ENCODE data around the gene MCL1. TPM values are rescaled to one million over a fixed set of nuclear protein-coding genes. Genes with fewer than 3 reads are reported as not detected.

The MCL1 gene
- total and polyA plus RNA-seq, 10 of the 15 experiments (the other 5 are each of a cell fraction or from before 2014, with no cell fraction given) = 18.1 to 148 (median 86.4) TPM

DNA sequence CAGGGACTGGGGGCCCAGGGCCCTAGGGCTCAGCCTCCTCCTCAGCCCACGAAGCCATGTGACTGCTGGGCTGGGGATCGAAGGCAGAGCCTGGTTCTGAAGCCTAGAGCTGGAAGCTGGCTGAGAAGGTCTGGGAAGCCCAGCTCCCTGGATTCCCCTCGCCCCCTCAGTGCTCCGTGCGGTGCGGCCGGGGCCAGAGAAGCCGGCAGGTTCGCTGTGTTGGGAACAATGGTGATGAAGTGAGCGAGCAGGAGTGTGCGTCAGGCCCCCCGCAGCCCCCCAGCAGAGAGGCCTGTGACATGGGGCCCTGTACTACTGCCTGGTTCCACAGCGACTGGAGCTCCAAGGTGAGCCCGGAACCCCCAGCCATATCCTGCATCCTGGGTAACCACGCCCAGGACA lies 21.1 kb downstream of the MCL1 start:
- FAIRE-seq = no peak
- H3K4me3 ChIP-seq = no peak overlapping the region
- H3K79me2 ChIP-seq (ENCODE audit: control insufficient read depth, insufficient read depth, low read length) = peaks cover 14% of the 10 kb centered on the region
- no peak overlapping the region for H2AFZ ChIP-seq (ENCODE audit: control insufficient read depth, low read depth, low read length)
- ChIA-PET RAD21 (ENCODE audit: unreplicated experiment) (interaction anchor here (0.7 to 6.7 kb wide), 4 partner anchors 21 to 208 kb away, joined by 3 to 81 read pairs (median 3); partner anchors contain the start of genes CTSS and MCL1), SMC1A (ENCODE audit: uncharacterized antibody, unreplicated experiment) (interaction anchor here (0.6 to 12.5 kb wide), 4 partner anchors 10 to 246 kb away, joined by 3 to 388 read pairs (median 185); partner anchors contain the start of gene MCL1), CTCF (interaction anchor here (0.7 to 13.7 kb wide), 11 partner anchors 18 to 418 kb away, joined by 3 to 390 read pairs (median 4); partner anchors contain the start of genes GOLPH3L and MCL1), POLR2A (interaction anchor here (0.5 to 1.4 kb wide), 4 partner anchors 10 to 351 kb away, joined by 3 to 9 read pairs (median 4); partner anchors contain the start of gene GOLPH3L)
- H4K20me1 ChIP-seq (ENCODE audit: control insufficient read depth, insufficient read depth) = no peaks in the 10 kb centered on the region
- no peak for DNase-seq (ENCODE audit: low read depth, low spot score)
- no peak overlapping the region for H3K4me2 ChIP-seq (ENCODE audit: control insufficient read depth, insufficient read depth)
- H3K36me3 ChIP-seq (ENCODE audit: control insufficient read depth in 2 of 2, insufficient read depth in 2 of 2, low read length in 1 of 2) = no peaks in the 10 kb centered on the region
- H3K4me1 ChIP-seq (ENCODE audit: control insufficient read depth, insufficient read depth, low read length) = peaks cover 10% of the 10 kb centered on the region
- no peak overlapping the region for H3K9ac ChIP-seq (ENCODE audit: control insufficient read depth, insufficient read depth, low read length)
- in situ Hi-C loops (cut with MboI) (no loop called here), intact Hi-C loops (cut with micrococcal nuclease; ENCODE audit: unreplicated experiment) (no loop called here)
- no peaks in the 10 kb centered on the region for H3K27me3 ChIP-seq (replicated peaks in 1 of 2; ENCODE audit: control insufficient read depth in 2 of 2, insufficient read depth in 2 of 2, low read length in 1 of 2)
- no peak for ATAC-seq
- no TSS peak for BruUV-seq (replicated peaks)
- H3K9me3 ChIP-seq (replicated peaks; ENCODE audit: control insufficient read depth, insufficient read depth, low read length) = no peaks in the 10 kb centered on the region
- TF ChIP-seq POU2F2 (IDR thresholded peaks at IDR 0.05; ENCODE audit: borderline replicate concordance, low read depth, low read length) = no peak
- TF ChIP-seq MEF2A (IDR thresholded peaks at IDR 0.05; ENCODE audit: insufficient read depth, low read depth, low read length) = no peak
- no peak for TF ChIP-seq POLR2AphosphoS5 (IDR thresholded peaks at IDR 0.05; ENCODE audit: low read length)
- TF ChIP-seq, protein P1, sequence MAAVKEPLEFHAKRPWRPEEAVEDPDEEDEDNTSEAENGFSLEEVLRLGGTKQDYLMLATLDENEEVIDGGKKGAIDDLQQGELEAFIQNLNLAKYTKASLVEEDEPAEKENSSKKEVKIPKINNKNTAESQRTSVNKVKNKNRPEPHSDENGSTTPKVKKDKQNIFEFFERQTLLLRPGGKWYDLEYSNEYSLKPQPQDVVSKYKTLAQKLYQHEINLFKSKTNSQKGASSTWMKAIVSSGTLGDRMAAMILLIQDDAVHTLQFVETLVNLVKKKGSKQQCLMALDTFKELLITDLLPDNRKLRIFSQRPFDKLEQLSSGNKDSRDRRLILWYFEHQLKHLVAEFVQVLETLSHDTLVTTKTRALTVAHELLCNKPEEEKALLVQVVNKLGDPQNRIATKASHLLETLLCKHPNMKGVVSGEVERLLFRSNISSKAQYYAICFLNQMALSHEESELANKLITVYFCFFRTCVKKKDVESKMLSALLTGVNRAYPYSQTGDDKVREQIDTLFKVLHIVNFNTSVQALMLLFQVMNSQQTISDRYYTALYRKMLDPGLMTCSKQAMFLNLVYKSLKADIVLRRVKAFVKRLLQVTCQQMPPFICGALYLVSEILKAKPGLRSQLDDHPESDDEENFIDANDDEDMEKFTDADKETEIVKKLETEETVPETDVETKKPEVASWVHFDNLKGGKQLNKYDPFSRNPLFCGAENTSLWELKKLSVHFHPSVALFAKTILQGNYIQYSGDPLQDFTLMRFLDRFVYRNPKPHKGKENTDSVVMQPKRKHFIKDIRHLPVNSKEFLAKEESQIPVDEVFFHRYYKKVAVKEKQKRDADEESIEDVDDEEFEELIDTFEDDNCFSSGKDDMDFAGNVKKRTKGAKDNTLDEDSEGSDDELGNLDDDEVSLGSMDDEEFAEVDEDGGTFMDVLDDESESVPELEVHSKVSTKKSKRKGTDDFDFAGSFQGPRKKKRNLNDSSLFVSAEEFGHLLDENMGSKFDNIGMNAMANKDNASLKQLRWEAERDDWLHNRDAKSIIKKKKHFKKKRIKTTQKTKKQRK (IDR thresholded peaks at IDR 0.05; ENCODE audit: low read depth, low read length) = no peak
- no peak for TF ChIP-seq CBX5 (IDR thresholded peaks at IDR 0.05; ENCODE audit: low read depth)
- TF ChIP-seq SMC3 (IDR thresholded peaks at IDR 0.05; ENCODE audit: borderline replicate concordance, low read length) = no peak
- TF ChIP-seq WRNIP1 (IDR thresholded peaks at IDR 0.05; ENCODE audit: borderline replicate concordance, low read depth, low read length) = no peak
- TF ChIP-seq ZBED1 (IDR thresholded peaks at IDR 0.05; ENCODE audit: borderline replicate concordance) = no peak
- TF ChIP-seq CBFB (IDR thresholded peaks at IDR 0.05; ENCODE audit: low read depth) = no peak
- TF ChIP-seq PAX5 (IDR thresholded peaks at IDR 0.05; ENCODE audit: borderline replicate concordance, low read depth, low read length) = no peak
- no peak for TF ChIP-seq MXI1 (IDR thresholded peaks at IDR 0.05; ENCODE audit: low read depth, low read length)
- TF ChIP-seq, protein P2, sequence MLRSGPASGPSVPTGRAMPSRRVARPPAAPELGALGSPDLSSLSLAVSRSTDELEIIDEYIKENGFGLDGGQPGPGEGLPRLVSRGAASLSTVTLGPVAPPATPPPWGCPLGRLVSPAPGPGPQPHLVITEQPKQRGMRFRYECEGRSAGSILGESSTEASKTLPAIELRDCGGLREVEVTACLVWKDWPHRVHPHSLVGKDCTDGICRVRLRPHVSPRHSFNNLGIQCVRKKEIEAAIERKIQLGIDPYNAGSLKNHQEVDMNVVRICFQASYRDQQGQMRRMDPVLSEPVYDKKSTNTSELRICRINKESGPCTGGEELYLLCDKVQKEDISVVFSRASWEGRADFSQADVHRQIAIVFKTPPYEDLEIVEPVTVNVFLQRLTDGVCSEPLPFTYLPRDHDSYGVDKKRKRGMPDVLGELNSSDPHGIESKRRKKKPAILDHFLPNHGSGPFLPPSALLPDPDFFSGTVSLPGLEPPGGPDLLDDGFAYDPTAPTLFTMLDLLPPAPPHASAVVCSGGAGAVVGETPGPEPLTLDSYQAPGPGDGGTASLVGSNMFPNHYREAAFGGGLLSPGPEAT (IDR thresholded peaks at IDR 0.05; ENCODE audit: low read depth) = no peak
- TF ChIP-seq ESRRA (IDR thresholded peaks at IDR 0.05; ENCODE audit: low read length) = no peak
- no peak for TF ChIP-seq ZSCAN29 (IDR thresholded peaks at IDR 0.05)
- TF ChIP-seq, protein P3, sequence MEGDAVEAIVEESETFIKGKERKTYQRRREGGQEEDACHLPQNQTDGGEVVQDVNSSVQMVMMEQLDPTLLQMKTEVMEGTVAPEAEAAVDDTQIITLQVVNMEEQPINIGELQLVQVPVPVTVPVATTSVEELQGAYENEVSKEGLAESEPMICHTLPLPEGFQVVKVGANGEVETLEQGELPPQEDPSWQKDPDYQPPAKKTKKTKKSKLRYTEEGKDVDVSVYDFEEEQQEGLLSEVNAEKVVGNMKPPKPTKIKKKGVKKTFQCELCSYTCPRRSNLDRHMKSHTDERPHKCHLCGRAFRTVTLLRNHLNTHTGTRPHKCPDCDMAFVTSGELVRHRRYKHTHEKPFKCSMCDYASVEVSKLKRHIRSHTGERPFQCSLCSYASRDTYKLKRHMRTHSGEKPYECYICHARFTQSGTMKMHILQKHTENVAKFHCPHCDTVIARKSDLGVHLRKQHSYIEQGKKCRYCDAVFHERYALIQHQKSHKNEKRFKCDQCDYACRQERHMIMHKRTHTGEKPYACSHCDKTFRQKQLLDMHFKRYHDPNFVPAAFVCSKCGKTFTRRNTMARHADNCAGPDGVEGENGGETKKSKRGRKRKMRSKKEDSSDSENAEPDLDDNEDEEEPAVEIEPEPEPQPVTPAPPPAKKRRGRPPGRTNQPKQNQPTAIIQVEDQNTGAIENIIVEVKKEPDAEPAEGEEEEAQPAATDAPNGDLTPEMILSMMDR (IDR thresholded peaks at IDR 0.05 in 2 of 3, conservative IDR thresholded peaks at IDR 0.05 in 1 of 3; ENCODE audit: control insufficient read depth in 2 of 3, extremely low read depth in 1 of 3, insufficient read depth in 1 of 3, low read depth in 3 of 3, low read length in 3 of 3) = no peak
- H3K27ac ChIP-seq (ENCODE audit: control insufficient read depth, insufficient read depth) = no peak overlapping the region
- 77% methylated on average over 15 of the region's 15 CpGs for WGBS (ENCODE audit: insufficient coverage, insufficient replicate concordance, low lambda C conversion rate, missing lambda C conversion rate)
